Ovary (tissue), 3 donors: ENCODE measurements around the gene DLG1.
A peak's percentile ranks its signal among the peaks of the same experiment; 100 is the strongest.

Source experiments
- CTCF ChIP-seq, 3 donors: fragments of 450-650 bp in 2 of 3; fragments of 200-600 bp in 1 of 3; IDR thresholded peaks; one replicate each; pipeline versions ENCODE4 v1.5.1 to v1.8.0; 2016 to 2022; ENCODE audit warnings: antibody characterized with exemption in 3 of 3, mild to moderate bottlenecking in 1 of 3
- EP300 ChIP-seq: sonication (generic); formaldehyde crosslinking; IDR thresholded peaks from one replicate; pipeline ENCODE4 v1.6.1; 2017; ENCODE audit warnings: antibody characterized with exemption
- POLR2A ChIP-seq: fragments of 450-650 bp; IDR thresholded peaks from one replicate; pipeline ENCODE4 v1.6.1; 2017; ENCODE audit warnings: antibody characterized with exemption, mild to moderate bottlenecking, moderate library complexity
- donor health status: DM: no; HTN: no; CAD: no.

DNA sequence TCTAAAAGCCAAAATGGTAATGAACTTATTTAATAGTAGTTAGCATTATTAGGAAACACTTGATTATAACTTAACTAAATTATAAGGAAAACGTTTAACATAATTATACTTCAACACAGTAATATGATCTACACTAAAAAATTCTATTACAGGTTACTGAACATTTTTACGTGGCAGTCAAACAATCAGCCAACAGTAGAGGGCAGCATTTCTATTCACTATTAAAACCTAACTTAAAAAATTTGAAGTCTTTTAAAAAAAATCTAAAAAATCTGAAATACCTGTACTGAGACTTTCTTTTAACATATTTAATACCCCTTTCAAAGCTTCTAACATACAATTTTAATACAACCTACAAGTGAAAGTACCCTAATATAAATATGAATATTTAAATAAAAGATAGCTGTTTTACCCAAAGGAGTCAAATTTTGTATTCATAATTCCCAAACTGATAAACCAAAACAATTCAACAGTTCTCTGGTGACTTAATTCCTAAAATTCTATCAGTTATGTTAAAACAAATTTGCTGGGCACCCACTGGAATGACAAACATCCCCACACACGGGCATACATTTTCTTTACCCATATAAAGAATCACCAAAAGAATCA is 41.5 kb downstream of the DLG1 start:
- TF ChIP-seq EP300 (no peak), POLR2A (no peak), CTCF (IDR thresholded peaks at IDR 0.05) (peak; percentile 34 to 58 (median 49))
